Psoas muscle (tissue), 8 donors: Measurements from ENCODE around the gene PASD1. TPM values are rescaled to one million over a fixed set of nuclear protein-coding genes. Genes with fewer than 3 reads are reported as not detected.
"Not testable (repeated sequence)": the region's sequence is repeated elsewhere in the genome, so short reads cannot be mapped to it uniquely, and the experiment has no call there.

ENCODE experiments used
- ATAC-seq, 4 donors: fragments of 200-7000 bp; cut with Tn5 transposase; one replicate each; pipeline ENCODE4 v1.9.1; 2020; ENCODE audit warnings: moderate library complexity in 3 of 4, mild to moderate bottlenecking in 2 of 4
- DNase-seq, 2 donors: peaks; one replicate each; pipeline ENCODE4 v3.0.0-alpha.2; 2020
- H3K27ac ChIP-seq: fragments of 200-600 bp; one replicate; pipeline ENCODE4 v1.8.0; 2022
- H3K27me3 ChIP-seq, 3 donors: fragments of 200-600 bp in 1 of 3; one replicate each; pipeline versions ENCODE4 v1.6.1 to v1.8.0; 2013 to 2022; ENCODE audit warnings: low read length in 2 of 3, mild to moderate bottlenecking in 2 of 3, moderate library complexity in 1 of 3; ENCODE audit not compliant: insufficient read depth in 3 of 3
- H3K36me3 ChIP-seq, 2 donors: fragments of 200-600 bp in 1 of 2; one replicate each; pipeline versions ENCODE4 v1.6.1 to v1.8.0; 2013 to 2022; ENCODE audit warnings: low read depth in 1 of 2, mild to moderate bottlenecking in 1 of 2, moderate library complexity in 1 of 2; ENCODE audit not compliant: insufficient read depth in 1 of 2
- H3K4me1 ChIP-seq: fragments of 200-600 bp; one replicate; pipeline ENCODE4 v1.8.0; 2022
- H3K4me3 ChIP-seq: fragments of 200-600 bp; one replicate; pipeline ENCODE4 v1.8.0; 2022; ENCODE audit warnings: mild to moderate bottlenecking
- H3K9me3 ChIP-seq: fragments of 200-600 bp; one replicate; pipeline ENCODE4 v1.8.0; 2022
- CTCF ChIP-seq: fragments of 200-600 bp; IDR thresholded peaks from one replicate; pipeline ENCODE4 v1.8.0; 2022; ENCODE audit warnings: antibody characterized with exemption
- WGBS, 3 donors: extraction: QIAGEN DNeasy Blood & Tissue Kit; methylation state at CpG; one replicate each; pipeline versions ENCODE4 v1.1.6 to v1.1.7; 2013; 5-methylcytosine and 5-hydroxymethylcytosine counted together
- intact Hi-C, 2 donors: fragments of 100-400 bp; cut with DNase I; formaldehyde crosslinking; loops; one replicate each; pipeline versions ENCODE4 v1.11.0 to v1.14.2; 2022
- polyA plus RNA-seq, 3 donors: library from polyadenylated mRNA; stranded (reverse); fragments of 200-250 nt; gene quantifications; one replicate each; pipeline ENCODE4 v1.2.3, GENCODE V29; 2013
- total RNA-seq, 4 donors: library from RNA; stranded (reverse); fragmentation: NEBNext Ultra II Directional in 2 of 4; extraction: Animal tissue kit (Norgen Biotek cat#: 25700) in 2 of 4; gene quantifications; one replicate each; pipeline versions ENCODE4 v1.2.1 to v1.2.4, GENCODE V29; 2021 to 2023
- donor health status: healthy with polysubstance abuse.
- donor health status: DM: no; HTN: no; CAD: no; lungs with moderate emphysema.
- donor health status: Bipolar disorder and iron deficiency.
- donor health status: healthy.
- donor health status: DM: yes; HTN: yes; CAD: no.
- donor health status: DM: no; HTN: no; CAD: no.
- donor health status: DM: no; HTN: no; CAD: no.
- donor health status: DM: yes; HTN: yes; CAD: no.

PASD1 gene
- total and polyA plus RNA-seq, 7 donors: 0.01 TPM; not detected in 6

GRCh38 chrX:151564035-151564434 lies 560 bp downstream of the PASD1 start:
- Histone ChIP-seq H3K27me3 (no peaks in the 10 kb centered on the region), H3K4me3 (no peak overlapping the region), H3K27ac (no peak overlapping the region), H3K4me1 (no peaks in the 10 kb centered on the region), H3K9me3 (no peaks in the 10 kb centered on the region), H3K36me3 (no peaks in the 10 kb centered on the region)
- no peak for DNase-seq
- intact Hi-C loops: no loop called here
- WGBS, 3 donors: 91 to 97% (median 96%) methylated on average over 19 to 21 of the region's 21 CpGs
- no peak for ATAC-seq
- no peak for TF ChIP-seq CTCF

GRCh38 chrX:151566872-151567271 lies 3.4 kb downstream of the PASD1 start:
- intact Hi-C loops, H3K27me3 ChIP-seq, H3K9me3 ChIP-seq, H3K4me3 ChIP-seq, ATAC-seq, H3K27ac ChIP-seq, H3K4me1 ChIP-seq, DNase-seq, H3K36me3 ChIP-seq: not testable (repeated sequence)
- WGBS, 3 donors: 84 to 90% (median 87%) methylated on average over 10 of the region's 10 CpGs

- Histone ChIP-seq H3K4me3 (no peak overlapping the region), H3K36me3 (no peaks in the 10 kb centered on the region), H3K4me1 (no peaks in the 10 kb centered on the region), H3K9me3 (no peaks in the 10 kb centered on the region), H3K27ac (no peak overlapping the region), H3K27me3 (peaks cover 0 to 8% (median 0%) of the 10 kb centered on the region in 3 donors)
- intact Hi-C loops: no loop called here
- ATAC-seq: no peak
- no peak for TF ChIP-seq CTCF
- DNase-seq: no peak
- 63 to 68% (median 64%) methylated on average over 3 of the region's 3 CpGs for WGBS, 3 donors
These were observed 7.1 kb downstream of the PASD1 start for GRCh38 chrX:151570561-151570960.

- H3K9me3 ChIP-seq, H3K36me3 ChIP-seq, H3K4me3 ChIP-seq, DNase-seq, intact Hi-C loops, H3K27ac ChIP-seq, H3K4me1 ChIP-seq, ATAC-seq, H3K27me3 ChIP-seq: not testable (repeated sequence)
- WGBS, 3 donors: 91 to 97% (median 95%) methylated on average over 3 of the region's 3 CpGs
These were observed 29.9 kb downstream of the PASD1 start for GRCh38 chrX:151593384-151593783.

GRCh38 chrX:151596282-151596681 lies 32.8 kb downstream of the PASD1 start:
- Histone ChIP-seq H3K9me3 (no peaks in the 10 kb centered on the region), H3K4me3 (no peak overlapping the region), H3K27me3 (no peaks in the 10 kb centered on the region), H3K27ac (no peak overlapping the region), H3K4me1 (no peaks in the 10 kb centered on the region), H3K36me3 (no peaks in the 10 kb centered on the region)
- intact Hi-C loops: no loop called here
- no peak for ATAC-seq
- WGBS, 3 donors: 0 to 6% (median 0%) methylated on average over 1 of the region's 1 CpG
- DNase-seq: no peak
- no peak for TF ChIP-seq CTCF

- Histone ChIP-seq H3K27ac (no peak overlapping the region), H3K4me1 (no peaks in the 10 kb centered on the region), H3K4me3 (no peak overlapping the region), H3K27me3 (no peaks in the 10 kb centered on the region), H3K36me3 (no peaks in the 10 kb centered on the region), H3K9me3 (no peaks in the 10 kb centered on the region)
- no peak for DNase-seq
- no peak for ATAC-seq
- intact Hi-C loops: no loop called here
- WGBS, 3 donors: 93 to 100% (median 100%) methylated on average over 1 of the region's 1 CpG
- no peak for TF ChIP-seq CTCF
These were observed 41.5 kb downstream of the PASD1 start for GRCh38 chrX:151604931-151605330.
